Coronary artery (tissue), 2 donors: Measurements from ENCODE around the gene PLEKHG4.

Source experiments
- DNase-seq: peaks from one replicate; pipeline ENCODE4 v3.0.0-alpha.2; 2017; ENCODE audit warnings: low spot score
- H3K27ac ChIP-seq, 2 donors: fragments of 200-600 bp; sonication (generic); one replicate each; pipeline ENCODE4 v1.5.1; 2016 to 2019
- H3K4me3 ChIP-seq: fragments of 200-600 bp; sonication (generic); 2 replicates; pipeline ENCODE4 v1.5.1; 2016; ENCODE audit warnings: mild to moderate bottlenecking, moderate library complexity
- TF ChIP-seq, protein P1 (sequence below): fragments of 200-600 bp; sonication (generic); IDR thresholded peaks from one replicate; pipeline ENCODE4 v1.5.1; 2019; ENCODE audit warnings: antibody characterized with exemption

The PLEKHG4 gene

GRCh38 chr16:67257486-67258160 is 21.7 kb upstream of the PLEKHG4 start:
- TF ChIP-seq, protein P1, sequence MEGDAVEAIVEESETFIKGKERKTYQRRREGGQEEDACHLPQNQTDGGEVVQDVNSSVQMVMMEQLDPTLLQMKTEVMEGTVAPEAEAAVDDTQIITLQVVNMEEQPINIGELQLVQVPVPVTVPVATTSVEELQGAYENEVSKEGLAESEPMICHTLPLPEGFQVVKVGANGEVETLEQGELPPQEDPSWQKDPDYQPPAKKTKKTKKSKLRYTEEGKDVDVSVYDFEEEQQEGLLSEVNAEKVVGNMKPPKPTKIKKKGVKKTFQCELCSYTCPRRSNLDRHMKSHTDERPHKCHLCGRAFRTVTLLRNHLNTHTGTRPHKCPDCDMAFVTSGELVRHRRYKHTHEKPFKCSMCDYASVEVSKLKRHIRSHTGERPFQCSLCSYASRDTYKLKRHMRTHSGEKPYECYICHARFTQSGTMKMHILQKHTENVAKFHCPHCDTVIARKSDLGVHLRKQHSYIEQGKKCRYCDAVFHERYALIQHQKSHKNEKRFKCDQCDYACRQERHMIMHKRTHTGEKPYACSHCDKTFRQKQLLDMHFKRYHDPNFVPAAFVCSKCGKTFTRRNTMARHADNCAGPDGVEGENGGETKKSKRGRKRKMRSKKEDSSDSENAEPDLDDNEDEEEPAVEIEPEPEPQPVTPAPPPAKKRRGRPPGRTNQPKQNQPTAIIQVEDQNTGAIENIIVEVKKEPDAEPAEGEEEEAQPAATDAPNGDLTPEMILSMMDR = no peak
- no peak overlapping the region for H3K4me3 ChIP-seq
- no peak overlapping the region for H3K27ac ChIP-seq
- no peak for DNase-seq

DNA sequence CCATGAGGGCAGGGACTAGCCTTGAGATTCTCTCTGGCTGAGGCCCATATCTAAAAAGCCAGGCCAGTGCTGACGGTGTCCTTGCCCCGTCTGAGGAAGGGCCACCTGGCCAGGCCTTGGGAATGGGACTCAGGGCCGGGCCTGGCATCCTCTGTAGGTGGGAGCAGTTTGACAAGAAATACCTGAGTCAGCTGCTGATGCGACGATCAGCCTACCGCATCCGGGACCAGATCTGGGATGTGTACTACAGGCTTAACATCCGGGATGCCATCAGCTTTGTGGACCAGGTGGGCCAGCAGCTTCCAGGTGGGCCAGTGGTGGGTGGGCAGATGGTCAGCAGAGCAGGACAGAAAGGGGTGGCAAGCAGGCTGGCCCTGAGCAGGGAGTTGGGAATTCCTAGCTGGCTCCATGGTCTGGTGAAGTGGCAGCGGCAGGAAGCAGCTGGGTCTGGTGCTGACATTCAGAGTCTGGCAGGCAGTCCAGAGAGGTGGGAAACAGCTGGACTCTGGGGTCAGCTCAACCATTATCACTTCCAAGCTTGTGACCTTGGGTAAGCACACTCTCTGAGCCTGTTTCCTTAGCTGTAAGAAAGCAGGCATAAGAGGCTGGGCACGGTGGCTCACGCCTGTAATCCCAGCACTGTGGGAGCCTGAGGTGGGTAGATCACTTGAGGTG is 21.0 kb upstream of the PLEKHG4 start:
- no peak for DNase-seq
- Histone ChIP-seq H3K4me3 (no peak overlapping the region), H3K27ac (no peak overlapping the region)
- TF ChIP-seq, protein P1 = no peak

GRCh38 chr16:67259705-67260104 is 19.6 kb upstream of the PLEKHG4 start:
- no peak for DNase-seq
- TF ChIP-seq, protein P1 = no peak
- Histone ChIP-seq H3K4me3 (no peak overlapping the region), H3K27ac (no peak overlapping the region)

DNA sequence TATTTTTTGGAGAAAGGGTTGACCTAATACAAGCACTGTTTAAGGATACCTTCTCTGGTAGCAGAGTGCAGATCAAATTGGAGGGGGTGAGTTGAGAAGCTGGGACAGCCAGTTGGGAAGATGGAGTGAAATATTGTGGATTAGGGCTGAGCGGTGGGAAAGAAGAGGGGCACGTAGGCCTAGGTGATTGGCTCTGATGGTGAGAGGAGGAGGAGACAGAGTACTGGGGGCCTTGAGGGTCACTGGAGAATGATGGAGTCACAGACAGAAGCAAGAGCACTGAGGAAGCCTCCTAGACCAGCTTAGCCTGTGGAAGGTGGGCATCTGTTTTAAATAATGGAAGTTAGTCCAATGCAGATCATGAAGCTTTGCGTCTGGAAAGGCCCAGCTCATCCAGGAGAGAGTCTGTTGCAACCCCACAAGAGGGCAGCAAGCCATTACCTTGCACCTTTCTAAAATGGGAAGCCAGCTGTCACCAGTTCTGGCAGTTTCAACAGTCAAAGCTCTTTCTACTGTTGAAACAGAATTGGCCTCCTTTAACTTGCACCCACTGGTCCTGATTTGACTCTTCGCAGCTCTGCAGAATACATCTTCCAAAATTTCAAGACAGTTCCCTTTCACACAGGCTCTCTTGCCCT is 18.8 kb upstream of the PLEKHG4 start:
- TF ChIP-seq, protein P1 = no peak
- no peak for DNase-seq
- no peak overlapping the region for H3K27ac ChIP-seq
- no peak overlapping the region for H3K4me3 ChIP-seq

DNA sequence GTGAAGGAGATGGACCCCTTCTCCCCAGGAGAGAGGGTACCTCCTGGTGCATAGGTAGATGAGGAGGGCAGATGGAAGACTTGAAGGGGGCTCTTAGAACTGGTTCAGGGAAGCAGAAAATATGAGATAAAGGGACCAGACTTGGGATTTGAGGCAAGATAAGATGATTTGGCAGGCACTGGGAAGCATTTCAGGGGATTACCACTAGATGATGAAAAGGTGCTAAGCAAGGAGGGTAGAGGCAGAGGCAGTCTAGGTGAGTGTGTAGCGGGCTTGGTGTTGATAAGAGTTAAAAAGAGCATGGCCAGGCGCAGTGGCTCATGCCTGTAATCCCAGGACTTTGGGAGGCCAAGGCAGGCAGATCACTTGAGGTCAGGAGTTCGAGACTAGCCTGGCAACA is 16.1 kb upstream of the PLEKHG4 start:
- Histone ChIP-seq H3K4me3 (no peak overlapping the region), H3K27ac (no peak overlapping the region)
- TF ChIP-seq, protein P1 = no peak

GRCh38 chr16:67264277-67264676 is 15.1 kb upstream of the PLEKHG4 start:
- H3K27ac ChIP-seq = no peak overlapping the region
- H3K4me3 ChIP-seq = no peak overlapping the region
- TF ChIP-seq, protein P1 = no peak
- DNase-seq = no peak

More for the DNA sequence above, 16.1 kb upstream of the PLEKHG4 start:
- DNase-seq = no peak

GRCh38 chr16:67264866-67265265 is 14.5 kb upstream of the PLEKHG4 start:
- Histone ChIP-seq H3K4me3 (no peak overlapping the region), H3K27ac (no peak overlapping the region)
- no peak for DNase-seq
- TF ChIP-seq, protein P1 = no peak
